PC-9 (cell line): ENCODE results near the gene SMAD5.

ENCODE experiments used
- EZH2 ChIP-seq: fragments of 200-600 bp; sonication (generic); IDR thresholded peaks from 2 replicates; pipeline ENCODE4 v1.8.0; 2017; ENCODE audit warnings: antibody characterized with exemption, low read depth
- TF ChIP-seq, protein P1 (sequence below): fragments of 200-600 bp; sonication (generic); conservative IDR thresholded peaks from 2 replicates; pipeline ENCODE4 v1.6.1; 2017; ENCODE audit warnings: mixed run types, antibody characterized with exemption, mild to moderate bottlenecking, moderate library complexity

DNA sequence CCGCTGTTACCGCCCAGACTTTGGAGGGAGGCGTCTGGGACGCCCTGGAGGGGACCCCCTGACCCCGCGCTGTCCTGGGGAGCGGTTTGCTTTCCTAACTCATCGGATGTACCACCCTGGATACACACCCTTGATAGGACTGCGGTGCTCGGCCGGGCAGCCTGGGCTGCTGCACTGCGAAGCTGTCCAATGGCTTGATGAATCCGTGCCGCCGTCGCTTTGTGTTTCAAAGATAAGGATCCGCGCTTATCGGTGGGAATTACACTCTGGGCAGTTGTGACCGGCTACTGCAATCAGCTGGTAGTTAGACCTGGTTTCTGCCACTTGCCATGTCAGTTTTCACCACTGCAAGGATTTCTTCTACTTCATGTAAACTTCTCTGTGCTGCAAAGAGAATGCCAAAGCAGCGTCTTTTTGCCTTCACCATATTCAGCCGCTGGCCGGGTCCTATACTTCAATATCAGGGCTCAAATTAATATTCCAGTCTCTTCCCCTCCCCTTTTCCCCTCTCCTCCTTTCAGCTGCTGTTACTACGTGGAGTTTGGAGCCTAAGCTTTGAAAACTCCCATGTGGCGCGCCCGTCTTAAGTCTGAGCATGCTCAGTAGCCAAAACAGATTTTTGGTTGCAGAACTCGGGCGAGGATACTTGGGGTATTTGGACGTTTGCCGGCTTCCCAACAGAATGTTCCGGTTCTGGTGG, 727 bp downstream of the SMAD5 start:
- TF ChIP-seq, protein P1, sequence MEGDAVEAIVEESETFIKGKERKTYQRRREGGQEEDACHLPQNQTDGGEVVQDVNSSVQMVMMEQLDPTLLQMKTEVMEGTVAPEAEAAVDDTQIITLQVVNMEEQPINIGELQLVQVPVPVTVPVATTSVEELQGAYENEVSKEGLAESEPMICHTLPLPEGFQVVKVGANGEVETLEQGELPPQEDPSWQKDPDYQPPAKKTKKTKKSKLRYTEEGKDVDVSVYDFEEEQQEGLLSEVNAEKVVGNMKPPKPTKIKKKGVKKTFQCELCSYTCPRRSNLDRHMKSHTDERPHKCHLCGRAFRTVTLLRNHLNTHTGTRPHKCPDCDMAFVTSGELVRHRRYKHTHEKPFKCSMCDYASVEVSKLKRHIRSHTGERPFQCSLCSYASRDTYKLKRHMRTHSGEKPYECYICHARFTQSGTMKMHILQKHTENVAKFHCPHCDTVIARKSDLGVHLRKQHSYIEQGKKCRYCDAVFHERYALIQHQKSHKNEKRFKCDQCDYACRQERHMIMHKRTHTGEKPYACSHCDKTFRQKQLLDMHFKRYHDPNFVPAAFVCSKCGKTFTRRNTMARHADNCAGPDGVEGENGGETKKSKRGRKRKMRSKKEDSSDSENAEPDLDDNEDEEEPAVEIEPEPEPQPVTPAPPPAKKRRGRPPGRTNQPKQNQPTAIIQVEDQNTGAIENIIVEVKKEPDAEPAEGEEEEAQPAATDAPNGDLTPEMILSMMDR: no peak
- TF ChIP-seq EZH2: no peak
